Neuronal stem cell (in vitro differentiated cells): ENCODE measurements around the gene ITPK1.
"Not testable (repeated sequence)": the region's sequence is repeated elsewhere in the genome, so short reads cannot be mapped to it uniquely, and the experiment has no call there.

Experiments
- DNase-seq: peaks from one replicate; pipeline ENCODE4 v3.0.0-alpha.2; 2013; ENCODE audit warnings: low spot score
- H2AFZ ChIP-seq: one replicate; pipeline ENCODE4 v1.6.1; 2013; ENCODE audit warnings: mild to moderate bottlenecking, low read length, inconsistent platforms
- H2AK5ac ChIP-seq: 2 replicates; pipeline ENCODE4 v1.6.1; 2013; ENCODE audit warnings: low read depth, mild to moderate bottlenecking, inconsistent platforms, low read length, moderate library complexity, mixed read lengths
- H2BK120ac ChIP-seq: 2 replicates; pipeline ENCODE4 v1.6.1; 2013; ENCODE audit warnings: low read depth, mild to moderate bottlenecking, inconsistent platforms, low read length, moderate library complexity, mixed read lengths
- H2BK12ac ChIP-seq: one replicate; pipeline ENCODE4 v1.6.1; 2013; ENCODE audit warnings: low read length, inconsistent platforms
- H2BK15ac ChIP-seq: 2 replicates; pipeline ENCODE4 v1.6.1; 2013; ENCODE audit warnings: mild to moderate bottlenecking, low read length, inconsistent platforms, mixed read lengths
- H2BK5ac ChIP-seq: one replicate; pipeline ENCODE4 v1.6.1; 2013; ENCODE audit warnings: inconsistent platforms, mild to moderate bottlenecking, low read length, moderate library complexity
- H3K14ac ChIP-seq: one replicate; pipeline ENCODE4 v1.6.1; 2013; ENCODE audit warnings: low read length, inconsistent platforms
- H3K18ac ChIP-seq: 2 replicates; pipeline ENCODE4 v1.6.1; 2013; ENCODE audit warnings: low read length, inconsistent platforms
- H3K23ac ChIP-seq: 2 replicates; pipeline ENCODE4 v1.6.1; 2013; ENCODE audit warnings: low read depth, mild to moderate bottlenecking, mixed read lengths, low read length, inconsistent platforms; ENCODE audit not compliant: poor library complexity
- H3K27ac ChIP-seq: replicated peaks from 3 replicates; pipeline ENCODE4 v1.5.1; 2013; ENCODE audit warnings: low read length, inconsistent platforms
- H3K27me3 ChIP-seq, 3 experiments: 2 replicates each; pipeline ENCODE4 v1.6.1; 2013; ENCODE audit warnings: low read length in 3 of 3, mild to moderate bottlenecking in 2 of 3, inconsistent platforms in 1 of 3, low read depth in 1 of 3, mixed read lengths in 1 of 3, moderate library complexity in 1 of 3; ENCODE audit not compliant: control insufficient read depth in 3 of 3, insufficient read depth in 3 of 3
- H3K36me3 ChIP-seq, 2 donors: replicated peaks in 1 of 2; 2 replicates each; pipeline ENCODE4 v1.6.1; 2013; ENCODE audit warnings: low read length in 2 of 2; ENCODE audit not compliant: control insufficient read depth in 2 of 2, insufficient read depth in 2 of 2
- H3K4ac ChIP-seq: 2 replicates; pipeline ENCODE4 v1.6.1; 2013; ENCODE audit warnings: inconsistent platforms, mild to moderate bottlenecking, low read length, moderate library complexity
- H3K4me1 ChIP-seq, 2 donors: 1 replicate in 1 of 2; 2 replicates in 1 of 2; pipeline ENCODE4 v1.6.1; 2013; ENCODE audit warnings: low read length in 2 of 2, low read depth in 1 of 2; ENCODE audit not compliant: control insufficient read depth in 2 of 2, insufficient read depth in 1 of 2
- H3K4me2 ChIP-seq: one replicate; pipeline ENCODE4 v1.6.1; 2013; ENCODE audit warnings: mild to moderate bottlenecking, low read length, inconsistent platforms; ENCODE audit not compliant: insufficient read depth, poor library complexity, severe bottlenecking
- H3K4me3 ChIP-seq, 2 donors: 2 replicates each; pipeline ENCODE4 v1.5.1; 2013; ENCODE audit warnings: low read length in 2 of 2, mild to moderate bottlenecking in 2 of 2, inconsistent platforms in 1 of 2, moderate library complexity in 1 of 2
- H3K79me1 ChIP-seq: one replicate; pipeline ENCODE4 v1.6.1; 2013; ENCODE audit warnings: low read depth, mild to moderate bottlenecking, inconsistent platforms, low read length, moderate library complexity
- H3K9ac ChIP-seq: one replicate; pipeline ENCODE4 v1.6.1; 2013; ENCODE audit warnings: mild to moderate bottlenecking, low read depth, low read length, inconsistent platforms; ENCODE audit not compliant: poor library complexity
- H3K9me3 ChIP-seq, 2 donors: replicated peaks in 1 of 2; 2 replicates each; pipeline versions ENCODE3 to v1.6.1; 2013; ENCODE audit warnings: low read length in 2 of 2, mild to moderate bottlenecking in 2 of 2, inconsistent platforms in 1 of 2, low read depth in 1 of 2, mixed read lengths in 1 of 2, moderate library complexity in 1 of 2; ENCODE audit not compliant: control insufficient read depth in 2 of 2, insufficient read depth in 1 of 2
- H4K8ac ChIP-seq: one replicate; pipeline ENCODE4 v1.6.1; 2013; ENCODE audit warnings: low read depth, mild to moderate bottlenecking, inconsistent platforms, low read length, moderate library complexity
- H4K91ac ChIP-seq: one replicate; pipeline ENCODE4 v1.6.1; 2013; ENCODE audit warnings: low read length, low read depth, mild to moderate bottlenecking, inconsistent platforms; ENCODE audit not compliant: poor library complexity
- WGBS, 2 donors: extraction: QIAGEN DNeasy Blood & Tissue Kit; methylation state at CpG; one replicate each; pipeline ENCODE4 v1.1.7; 2013; ENCODE audit warnings: missing lambda C conversion rate in 2 of 2, mixed read lengths in 1 of 2; ENCODE audit not compliant: insufficient read length in 2 of 2, insufficient replicate concordance in 1 of 2; ENCODE audit errors: extremely low coverage in 2 of 2; 5-methylcytosine and 5-hydroxymethylcytosine counted together

ITPK1 gene

GRCh38 chr14:93062013-93062412, 53.7 kb downstream of the ITPK1 start:
- H2AFZ ChIP-seq, H2BK120ac ChIP-seq, H4K91ac ChIP-seq, H3K36me3 ChIP-seq, H2BK15ac ChIP-seq, H3K14ac ChIP-seq, H3K4me3 ChIP-seq, H3K18ac ChIP-seq, DNase-seq, H3K4me2 ChIP-seq, H3K9me3 ChIP-seq, H3K9ac ChIP-seq, H2BK12ac ChIP-seq, H3K27ac ChIP-seq, H3K4ac ChIP-seq, H2BK5ac ChIP-seq, H4K8ac ChIP-seq, H3K27me3 ChIP-seq, H2AK5ac ChIP-seq, H3K79me1 ChIP-seq, H3K23ac ChIP-seq: not testable (repeated sequence)
- WGBS, 2 donors, result no CpG with 5 or more reads among the region's 12 CpGs
- H3K4me1 ChIP-seq, result peaks cover 9 to 19% of the 10 kb centered on the region in 2 donors

- no CpG with 5 or more reads among the region's 4 CpGs for WGBS, 2 donors
- H2AK5ac ChIP-seq, result no peak overlapping the region
- no peak overlapping the region for H3K4me2 ChIP-seq
Measured at GRCh38 chr14:93061380-93062012, 54.2 kb downstream of the ITPK1 start.

GRCh38 chr14:93060841-93061240, 54.9 kb downstream of the ITPK1 start:
- H3K4me1 ChIP-seq, result peaks cover 9 to 26% of the 10 kb centered on the region in 2 donors
- H3K23ac ChIP-seq, result no peak overlapping the region
- H2BK15ac ChIP-seq, result no peak overlapping the region
- no peak overlapping the region for H3K18ac ChIP-seq
- no peak overlapping the region for H2BK5ac ChIP-seq
- H3K14ac ChIP-seq, result no peak overlapping the region
- no peak overlapping the region for H3K27ac ChIP-seq
- no peak overlapping the region for H3K4me2 ChIP-seq
- H3K27me3 ChIP-seq, result peaks cover 0 to 5% (median 0%) of the 10 kb centered on the region in 3 experiments
- peaks cover 0 to 2% of the 10 kb centered on the region in 2 donors for H3K36me3 ChIP-seq
- no peak overlapping the region for H3K4ac ChIP-seq
- no peak overlapping the region for H2AFZ ChIP-seq
- H3K9ac ChIP-seq, result no peak overlapping the region
- no peak overlapping the region for H2BK12ac ChIP-seq
- H3K79me1 ChIP-seq, result no peaks in the 10 kb centered on the region
- no peak overlapping the region for H4K8ac ChIP-seq
- no CpG with 5 or more reads among the region's 1 CpG for WGBS, 2 donors
- no peak for DNase-seq
- H4K91ac ChIP-seq, result no peak overlapping the region
- no peak overlapping the region for H2AK5ac ChIP-seq
- no peak overlapping the region for H3K4me3 ChIP-seq
- H3K9me3 ChIP-seq, result peaks cover 0 to 2% of the 10 kb centered on the region in 2 donors
- no peak overlapping the region for H2BK120ac ChIP-seq

More at GRCh38 chr14:93061380-93062012, 54.2 kb downstream of the ITPK1 start:
- Histone ChIP-seq H3K4ac (no peak overlapping the region), H3K18ac (peak overlapping the region; percentile 45), H2BK120ac (no peak overlapping the region), H3K23ac (no peak overlapping the region), H3K27ac (no peak overlapping the region), H3K79me1 (no peaks in the 10 kb centered on the region), H3K36me3 (peaks cover 0 to 2% of the 10 kb centered on the region in 2 donors), H3K14ac (no peak overlapping the region), H3K4me3 (no peak overlapping the region), H2AFZ (no peak overlapping the region), H2BK5ac (no peak overlapping the region), H4K91ac (no peak overlapping the region), H3K27me3 (peaks cover 0 to 4% (median 0%) of the 10 kb centered on the region in 3 experiments), H3K4me1 (peaks cover 9 to 24% of the 10 kb centered on the region in 2 donors), H4K8ac (no peak overlapping the region), H2BK12ac (no peak overlapping the region), H3K9me3 (peaks cover 0 to 2% of the 10 kb centered on the region in 2 donors), H2BK15ac (no peak overlapping the region), H3K9ac (no peak overlapping the region)
- no peak for DNase-seq

- peaks cover 0 to 6% (median 0%) of the 10 kb centered on the region in 3 experiments for H3K27me3 ChIP-seq
- peaks cover 14 to 24% of the 10 kb centered on the region in 2 donors for H3K4me1 ChIP-seq
- no peak overlapping the region for H3K4ac ChIP-seq
- peaks cover 0 to 2% of the 10 kb centered on the region in 2 donors for H3K36me3 ChIP-seq
- peak overlapping the region; percentile 2 for H3K23ac ChIP-seq
- H2BK15ac ChIP-seq, result no peak overlapping the region
- H4K91ac ChIP-seq, result peak overlapping the region; percentile 24
- H3K4me2 ChIP-seq, result no peak overlapping the region
- H3K9me3 ChIP-seq, result peaks cover 0 to 2% of the 10 kb centered on the region in 2 donors
- no peak for DNase-seq
- H3K4me3 ChIP-seq, result no peak overlapping the region
- peak overlapping the region; percentile 35 for H2AK5ac ChIP-seq
- H2BK120ac ChIP-seq, result no peak overlapping the region
- no peak overlapping the region for H3K27ac ChIP-seq
- H3K9ac ChIP-seq, result no peak overlapping the region
- H3K18ac ChIP-seq, result peak overlapping the region; percentile 63
- peak overlapping the region; percentile 4 for H2BK12ac ChIP-seq
- H2BK5ac ChIP-seq, result no peak overlapping the region
- no CpG with 5 or more reads among the region's 9 CpGs for WGBS, 2 donors
- H2AFZ ChIP-seq, result no peak overlapping the region
- no peak overlapping the region for H4K8ac ChIP-seq
- no peaks in the 10 kb centered on the region for H3K79me1 ChIP-seq
- no peak overlapping the region for H3K14ac ChIP-seq
Measured at GRCh38 chr14:93059917-93060545, 55.7 kb downstream of the ITPK1 start.
